ENCODE measurements around the gene SLC17A1. TPM values are rescaled to one million over a fixed set of nuclear protein-coding genes. Genes with fewer than 3 reads are reported as not detected.

The SLC17A1 gene
- total RNA-seq, 1 donor from 2014 or later: not detected

- H3K36me3 Mint-ChIP-seq (ENCODE audit: insufficient read depth): no peaks in the 10 kb centered on the region
Measured at GRCh38 chr6:25832670-25833069, 818 bp upstream of the SLC17A1 start.

GRCh38 chr6:25832307-25832662 lies 433 bp upstream of the SLC17A1 start:
- no peak for TF ChIP-seq CTCF (IDR thresholded peaks at IDR 0.05; ENCODE audit: unreplicated experiment)
- H3K4me3 Mint-ChIP-seq (ENCODE audit: low read depth): no peak overlapping the region
- peaks cover 25% of the 10 kb centered on the region for H3K4me1 Mint-ChIP-seq (ENCODE audit: low read depth)
- H3K36me3 Mint-ChIP-seq (ENCODE audit: insufficient read depth): no peaks in the 10 kb centered on the region
- no peak overlapping the region for H3K27ac Mint-ChIP-seq
- H3K9me3 Mint-ChIP-seq (ENCODE audit: low read depth): no peaks in the 10 kb centered on the region
- H3K27me3 Mint-ChIP-seq: no peaks in the 10 kb centered on the region
- no peak for DNase-seq (ENCODE audit: low spot score, unreplicated experiment)

More at GRCh38 chr6:25832670-25833069, 818 bp upstream of the SLC17A1 start:
- no peak overlapping the region for H3K4me3 Mint-ChIP-seq (ENCODE audit: low read depth)
- peaks cover 25% of the 10 kb centered on the region for H3K4me1 Mint-ChIP-seq (ENCODE audit: low read depth)
- TF ChIP-seq CTCF (IDR thresholded peaks at IDR 0.05; ENCODE audit: unreplicated experiment): no peak
- no peak for DNase-seq (ENCODE audit: low spot score, unreplicated experiment)
- H3K9me3 Mint-ChIP-seq (ENCODE audit: low read depth): no peaks in the 10 kb centered on the region
- no peaks in the 10 kb centered on the region for H3K27me3 Mint-ChIP-seq
- H3K27ac Mint-ChIP-seq: no peak overlapping the region

GRCh38 chr6:25830458-25830857 lies 1.4 kb downstream of the SLC17A1 start:
- no peak overlapping the region for H3K4me3 Mint-ChIP-seq (ENCODE audit: low read depth)
- peaks cover 3% of the 10 kb centered on the region for H3K9me3 Mint-ChIP-seq (ENCODE audit: low read depth)
- no peak for DNase-seq (ENCODE audit: low spot score, unreplicated experiment)
- no peaks in the 10 kb centered on the region for H3K27me3 Mint-ChIP-seq
- no peaks in the 10 kb centered on the region for H3K36me3 Mint-ChIP-seq (ENCODE audit: insufficient read depth)
- peaks cover 25% of the 10 kb centered on the region for H3K4me1 Mint-ChIP-seq (ENCODE audit: low read depth)
- no peak overlapping the region for H3K27ac Mint-ChIP-seq
- no peak for TF ChIP-seq CTCF (IDR thresholded peaks at IDR 0.05; ENCODE audit: unreplicated experiment)

GRCh38 chr6:25829375-25829774 lies 2.5 kb downstream of the SLC17A1 start:
- Mint-ChIP-seq H3K9me3 (ENCODE audit: low read depth) (peaks cover 4% of the 10 kb centered on the region), H3K36me3 (ENCODE audit: insufficient read depth) (no peaks in the 10 kb centered on the region), H3K4me1 (ENCODE audit: low read depth) (peaks cover 25% of the 10 kb centered on the region), H3K27me3 (no peaks in the 10 kb centered on the region), H3K4me3 (ENCODE audit: low read depth) (no peak overlapping the region), H3K27ac (no peak overlapping the region)
- no peak for TF ChIP-seq CTCF (IDR thresholded peaks at IDR 0.05; ENCODE audit: unreplicated experiment)
- no peak for DNase-seq (ENCODE audit: low spot score, unreplicated experiment)

- no peak overlapping the region for H3K4me3 Mint-ChIP-seq (ENCODE audit: low read depth)
- no peak for DNase-seq (ENCODE audit: low spot score, unreplicated experiment)
- no peaks in the 10 kb centered on the region for H3K27me3 Mint-ChIP-seq
- no peaks in the 10 kb centered on the region for H3K36me3 Mint-ChIP-seq (ENCODE audit: insufficient read depth)
- no peaks in the 10 kb centered on the region for H3K4me1 Mint-ChIP-seq (ENCODE audit: low read depth)
- no peak overlapping the region for H3K27ac Mint-ChIP-seq
- H3K9me3 Mint-ChIP-seq (ENCODE audit: low read depth): peaks cover 7% of the 10 kb centered on the region
- no peak for TF ChIP-seq CTCF (IDR thresholded peaks at IDR 0.05; ENCODE audit: unreplicated experiment)
Measured at GRCh38 chr6:25821341-25821740, 10.5 kb downstream of the SLC17A1 start.

Data from progenitor cell of endocrine pancreas (in vitro differentiated cells).